IMR-90 (cell line): ENCODE measurements around the gene ERN1. TPM values are rescaled to one million over a fixed set of nuclear protein-coding genes. Genes with fewer than 3 reads are reported as not detected.

ENCODE experiments used
- ATAC-seq: fragments of 200-7000 bp; cut with Tn5 transposase; 2 replicates; pipeline ENCODE4 v1.9.1; 2020; ENCODE audit warnings: low read depth, mild to moderate bottlenecking, moderate library complexity
- BruUV-seq: library from RNA; stranded (reverse); fragments of 400-500 nt; replicated peaks from 2 replicates; lab custom pipeline; 2021; lab: Mats Ljungman, UMichigan
- CTCF ChIA-PET: fragments of 300-600 bp; formaldehyde crosslinking; extraction: SDS; loops from one replicate; lab custom pipeline; 2021; ENCODE audit warnings: antibody characterized with exemption; lab: Yijun Ruan, JAX
- POLR2A ChIA-PET: fragments of 300-600 bp; sonication (Branson Sonifier 250); formaldehyde crosslinking; loops from one replicate; lab custom pipeline; 2022; ENCODE audit warnings: antibody characterized with exemption; ENCODE audit not compliant: unreplicated experiment; lab: Charles Lee
- DNase-seq: peaks from one replicate; pipeline ENCODE4 v3.0.0; 2013
- H2AFZ ChIP-seq: replicated peaks from 2 replicates; pipeline ENCODE3; 2013; ENCODE audit warnings: low read length, mild to moderate bottlenecking; ENCODE audit not compliant: poor library complexity
- H2AK5ac ChIP-seq: 2 replicates; pipeline ENCODE4 v1.6.1; 2013; ENCODE audit warnings: low read depth, low read length, inconsistent platforms
- H2AK9ac ChIP-seq: replicated peaks from 2 replicates; pipeline ENCODE3; 2013; ENCODE audit warnings: mild to moderate bottlenecking, low read depth, low read length, moderate library complexity; ENCODE audit not compliant: poor library complexity
- H2BK120ac ChIP-seq: 2 replicates; pipeline ENCODE4 v1.6.1; 2013; ENCODE audit warnings: low read depth, low read length, inconsistent platforms
- H2BK15ac ChIP-seq: 3 replicates; pipeline ENCODE4 v1.6.1; 2013; ENCODE audit warnings: low read depth, low read length, inconsistent platforms
- H2BK20ac ChIP-seq: 2 replicates; pipeline ENCODE4 v1.6.1; 2013; ENCODE audit warnings: low read depth, mild to moderate bottlenecking, inconsistent platforms, low read length, moderate library complexity
- H2BK5ac ChIP-seq: 2 replicates; pipeline ENCODE4 v1.6.1; 2013; ENCODE audit warnings: mild to moderate bottlenecking, low read depth, low read length, inconsistent platforms; ENCODE audit not compliant: poor library complexity, severe bottlenecking
- H3K14ac ChIP-seq: replicated peaks from 2 replicates; pipeline ENCODE4 v1.6.1; 2013; ENCODE audit warnings: low read depth, low read length, inconsistent platforms
- H3K18ac ChIP-seq: 2 replicates; pipeline ENCODE4 v1.6.1; 2013; ENCODE audit warnings: low read depth, low read length, control low read depth
- H3K23ac ChIP-seq: 2 replicates; pipeline ENCODE4 v1.6.1; 2013; ENCODE audit warnings: low read depth, low read length, inconsistent platforms
- H3K27ac ChIP-seq: 2 replicates; pipeline ENCODE4 v1.5.1; 2013; ENCODE audit warnings: mild to moderate bottlenecking, control low read depth, low read length; ENCODE audit not compliant: insufficient read depth
- H3K27me3 ChIP-seq: 2 replicates; pipeline ENCODE4 v1.6.1; 2013; ENCODE audit warnings: low read length; ENCODE audit not compliant: control insufficient read depth, insufficient read depth
- H3K36me3 ChIP-seq: 2 replicates; pipeline ENCODE4 v1.6.1; 2013; ENCODE audit warnings: low read length, mixed read lengths; ENCODE audit not compliant: control insufficient read depth, insufficient read depth
- H3K4ac ChIP-seq: 2 replicates; pipeline ENCODE4 v1.6.1; 2013; ENCODE audit warnings: low read depth, low read length, inconsistent platforms
- H3K4me1 ChIP-seq: 2 replicates; pipeline ENCODE4 v1.6.1; 2013; ENCODE audit warnings: low read length, mixed read lengths; ENCODE audit not compliant: control insufficient read depth, insufficient read depth
- H3K4me2 ChIP-seq: 2 replicates; pipeline ENCODE4 v1.6.1; 2013; ENCODE audit warnings: low read depth, mild to moderate bottlenecking, control low read depth, low read length, moderate library complexity
- H3K4me3 ChIP-seq: 2 replicates; pipeline ENCODE4 v1.5.1; 2013; ENCODE audit warnings: low read depth, mild to moderate bottlenecking, control low read depth, low read length, moderate library complexity; ENCODE audit not compliant: insufficient read depth
- H3K56ac ChIP-seq: 2 replicates; pipeline ENCODE4 v1.6.1; 2013; ENCODE audit warnings: low read length, inconsistent platforms; ENCODE audit not compliant: insufficient read depth; ENCODE audit errors: extremely low read depth
- H3K79me1 ChIP-seq, 2 experiments: 2 replicates each; pipeline ENCODE4 v1.6.1; 2013; ENCODE audit warnings: low read length in 2 of 2, inconsistent platforms in 1 of 2, low read depth in 1 of 2
- H3K9ac ChIP-seq: 2 replicates; pipeline ENCODE4 v1.6.1; 2013; ENCODE audit warnings: low read depth, low read length, control low read depth
- H3K9me1 ChIP-seq: 2 replicates; pipeline ENCODE4 v1.6.1; 2013; ENCODE audit warnings: low read length, inconsistent platforms; ENCODE audit not compliant: insufficient read depth
- H3K9me3 ChIP-seq: 2 replicates; pipeline ENCODE4 v1.6.1; 2013; ENCODE audit warnings: low read length; ENCODE audit not compliant: control insufficient read depth, insufficient read depth
- H4K20me1 ChIP-seq: 2 replicates; pipeline ENCODE4 v1.6.1; 2013; ENCODE audit warnings: low read length, inconsistent platforms; ENCODE audit not compliant: insufficient read depth
- H4K5ac ChIP-seq: 2 replicates; pipeline ENCODE4 v1.6.1; 2013; ENCODE audit warnings: mild to moderate bottlenecking, low read depth, low read length, control low read depth
- H4K8ac ChIP-seq, 2 experiments: 2 replicates each; pipeline ENCODE4 v1.6.1; 2013; ENCODE audit warnings: low read depth in 2 of 2, low read length in 2 of 2, control low read depth in 1 of 2, inconsistent platforms in 1 of 2
- H4K91ac ChIP-seq: 2 replicates; pipeline ENCODE4 v1.6.1; 2013; ENCODE audit warnings: low read depth, low read length, inconsistent platforms; ENCODE audit not compliant: insufficient read depth
- CEBPB ChIP-seq: IDR thresholded peaks from 2 replicates; pipeline ENCODE4 v1.6.1; 2012; ENCODE audit warnings: low read depth, low read length, improper control_type of control experiment
- POLR2A ChIP-seq: IDR thresholded peaks from 2 replicates; pipeline ENCODE4 v1.6.1; 2012; ENCODE audit warnings: mild to moderate bottlenecking, low read depth, low read length
- RCOR1 ChIP-seq: IDR thresholded peaks from 2 replicates; pipeline ENCODE4 v1.6.1; 2012; ENCODE audit warnings: mild to moderate bottlenecking, low read length, improper control_type of control experiment; ENCODE audit not compliant: insufficient replicate concordance
- SMC3 ChIP-seq: fragments of 150-350 bp; IDR thresholded peaks from 2 replicates; pipeline ENCODE4 v1.6.1; 2016; ENCODE audit warnings: low read depth, mild to moderate bottlenecking, antibody characterized with exemption, low read length, moderate library complexity
- WGBS, 2 experiments: methylation state at CpG; one replicate each; pipeline versions ENCODE4 v1.1.5 to v1.1.7; 2013; ENCODE audit warnings: missing lambda C conversion rate in 2 of 2; ENCODE audit not compliant: insufficient read length in 1 of 2; ENCODE audit errors: extremely low coverage in 2 of 2; 5-methylcytosine and 5-hydroxymethylcytosine counted together
- dilution Hi-C: fragments of 300-500 bp; cut with HindIII; formaldehyde crosslinking; loops from one replicate; pipeline ENCODE4 v1.14.3; 2018; ENCODE audit warnings: low sequenced_read_pairs; ENCODE audit not compliant: unreplicated experiment
- in situ Hi-C: fragments of 300-500 bp; cut with MboI; formaldehyde crosslinking; loops from 3 replicates; pipeline ENCODE4 v1.14.3; 2019; ENCODE audit warnings: low sequenced_read_pairs, inconsistent platforms, mixed read lengths
- intact Hi-C: fragments of 100-400 bp; cut with micrococcal nuclease; formaldehyde crosslinking; loops from 2 replicates; pipeline ENCODE4 v1.10.0; 2022
- microRNA-seq, 2 experiments: library from miRNA; stranded (forward) in 1 of 2; unstranded in 1 of 2; fragments of 10-50 nt in 1 of 2; fragments of <30 nt in 1 of 2; gene quantifications in 1 of 2; microRNA quantifications in 1 of 2; one replicate each; pipeline versions ENCODE3 to v1.1.0; 2013 to 2020; ENCODE audit not compliant: insufficient read depth in 1 of 2, insufficient read length in 1 of 2, unreplicated experiment in 1 of 2
- polyA plus RNA-seq, 3 experiments: library from polyadenylated mRNA; depleted of rRNA; stranded (reverse); fragments of >200 nt; gene quantifications; 2 replicates each; pipeline ENCODE4 v1.2.3, GENCODE V29; 2012; ENCODE audit warnings: low replicate concordance in 1 of 3
- small RNA-seq, 5 experiments: library from RNA; depleted of rRNA; stranded (forward); fragments of <200 nt; gene quantifications; one replicate each; pipeline ENCODE3, GENCODE V24; 2012
- total RNA-seq: library from RNA; depleted of rRNA; stranded (reverse); fragments of >200 nt; gene quantifications from 2 replicates; pipeline ENCODE4 v1.2.3, GENCODE V29; 2012; rRNA removed
- TF ChIP-seq, protein P1 (sequence below): conservative IDR thresholded peaks from 2 replicates; pipeline ENCODE4 v1.5.1; 2012; ENCODE audit warnings: mild to moderate bottlenecking, low read depth, low read length, improper control_type of control experiment

The ERN1 gene
- total and polyA plus RNA-seq, 2 of the 4 experiments (the other 2 are of a cell fraction): 2.7 to 4.1 TPM

DNA sequence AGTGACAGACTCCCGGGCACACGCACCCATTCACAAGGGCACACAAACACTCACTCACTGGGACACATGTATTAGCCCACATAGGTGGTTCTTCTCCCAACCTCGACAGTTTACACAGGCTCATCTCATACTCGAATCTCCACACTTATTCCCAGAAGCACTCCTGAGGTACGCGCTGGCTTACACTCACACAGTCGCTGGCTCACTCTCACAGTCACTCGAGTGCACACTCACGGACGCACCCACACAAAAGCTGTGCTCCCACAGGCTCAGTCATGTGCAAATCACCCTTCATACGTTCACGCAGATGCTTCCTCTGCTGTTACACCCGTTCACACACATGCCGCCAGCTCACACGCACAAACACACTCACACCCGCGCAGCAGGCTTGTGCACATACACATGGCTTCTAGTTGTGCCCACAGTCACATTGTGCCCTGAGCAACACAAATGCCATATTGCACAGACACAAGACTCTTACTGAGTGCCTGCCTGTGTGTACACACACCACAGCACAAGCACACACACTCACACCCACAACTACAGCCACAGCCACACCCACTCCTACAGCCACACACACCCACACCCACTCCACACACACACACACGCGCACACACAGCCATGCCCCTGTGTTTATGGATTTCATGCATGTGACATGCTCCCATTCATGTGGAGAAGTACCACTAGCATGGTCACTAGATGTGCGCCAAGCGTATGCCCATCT lies 140.2 kb downstream of the ERN1 start:
- no peak for ATAC-seq

More for the DNA sequence above, 140.2 kb downstream of the ERN1 start:
- no peaks in the 10 kb centered on the region for H3K9me3 ChIP-seq
- no peaks in the 10 kb centered on the region for H4K20me1 ChIP-seq
- CTCF ChIA-PET: interaction anchor here (0.5 to 1.2 kb wide), 3 partner anchors 14 to 292 kb away, joined by 3 read pairs; no protein-coding TSS in a partner anchor
- peaks cover 5% of the 10 kb centered on the region; the same call in 1 of the 2 replicates for H3K9me1 ChIP-seq
- no peak overlapping the region for H3K4ac ChIP-seq
- no peak overlapping the region for H3K4me2 ChIP-seq
- H3K4me3 ChIP-seq: no peak overlapping the region
- no peak overlapping the region for H4K91ac ChIP-seq
- no peak overlapping the region for H2BK15ac ChIP-seq
- peaks cover 43% of the 10 kb centered on the region for H3K27me3 ChIP-seq
- intact Hi-C loops (loop anchor here (1.0 kb wide), 1 partner anchor 70 kb away; no protein-coding TSS in a partner anchor), dilution Hi-C loops (no loop called here), in situ Hi-C loops (no loop called here)
- H2AK9ac ChIP-seq: no peak overlapping the region
- no peaks in the 10 kb centered on the region for H3K79me1 ChIP-seq
- no peak overlapping the region for H3K27ac ChIP-seq
- H4K5ac ChIP-seq: no peak overlapping the region
- H3K4me1 ChIP-seq: peaks cover 7% of the 10 kb centered on the region; the same call in 1 of the 2 replicates
- no peak overlapping the region for H3K56ac ChIP-seq
- TF ChIP-seq, protein P1, sequence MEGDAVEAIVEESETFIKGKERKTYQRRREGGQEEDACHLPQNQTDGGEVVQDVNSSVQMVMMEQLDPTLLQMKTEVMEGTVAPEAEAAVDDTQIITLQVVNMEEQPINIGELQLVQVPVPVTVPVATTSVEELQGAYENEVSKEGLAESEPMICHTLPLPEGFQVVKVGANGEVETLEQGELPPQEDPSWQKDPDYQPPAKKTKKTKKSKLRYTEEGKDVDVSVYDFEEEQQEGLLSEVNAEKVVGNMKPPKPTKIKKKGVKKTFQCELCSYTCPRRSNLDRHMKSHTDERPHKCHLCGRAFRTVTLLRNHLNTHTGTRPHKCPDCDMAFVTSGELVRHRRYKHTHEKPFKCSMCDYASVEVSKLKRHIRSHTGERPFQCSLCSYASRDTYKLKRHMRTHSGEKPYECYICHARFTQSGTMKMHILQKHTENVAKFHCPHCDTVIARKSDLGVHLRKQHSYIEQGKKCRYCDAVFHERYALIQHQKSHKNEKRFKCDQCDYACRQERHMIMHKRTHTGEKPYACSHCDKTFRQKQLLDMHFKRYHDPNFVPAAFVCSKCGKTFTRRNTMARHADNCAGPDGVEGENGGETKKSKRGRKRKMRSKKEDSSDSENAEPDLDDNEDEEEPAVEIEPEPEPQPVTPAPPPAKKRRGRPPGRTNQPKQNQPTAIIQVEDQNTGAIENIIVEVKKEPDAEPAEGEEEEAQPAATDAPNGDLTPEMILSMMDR: no peak
- no peak for TF ChIP-seq RCOR1
- no peak for TF ChIP-seq POLR2A
- TF ChIP-seq CEBPB: no peak
- no peak for TF ChIP-seq SMC3
- no peak overlapping the region; the same call in 1 of the 2 replicates for H2AK5ac ChIP-seq
- no peaks in the 10 kb centered on the region for H3K36me3 ChIP-seq
- H4K8ac ChIP-seq: no peak overlapping the region
- H3K23ac ChIP-seq: no peak overlapping the region
- WGBS, 2 experiments: 92% methylated on average over 18 of the region's 21 CpGs; no CpG with 5 or more reads in 1 of the 2 experiments
- no peak overlapping the region for H2BK120ac ChIP-seq
- no peak overlapping the region for H3K9ac ChIP-seq
- H2BK5ac ChIP-seq: no peak overlapping the region
- no peak overlapping the region for H3K18ac ChIP-seq
- H3K14ac ChIP-seq: no peak overlapping the region
- peak overlapping the region; percentile 63 for H2AFZ ChIP-seq
- POLR2A ChIA-PET: no interaction called here
- BruUV-seq: no TSS peak
- H2BK20ac ChIP-seq: no peak overlapping the region
- DNase-seq: no peak

Small RNAs within 50 kb of the gene (microRNA-seq; reads per million reads assigned to microRNA genes)
- 6,094 reads per million, percentile 97 among the genes with 10 or more reads in this experiment for gene SNORD104 (ENCODE audit: insufficient read depth, insufficient read length)

Small RNAs within 50 kb of the gene (small RNA-seq; reads per million reads assigned to genes)
- 50.5 to 2,849 (median 353) reads per million in 5 experiments for gene SNORD104

Other genes with a start within 250 kb of the ERN1 start
- not detected in 2 replicates for gene GH2, start 248.2 kb downstream of the ERN1 start, total RNA-seq
- gene GH2, start 248.2 kb downstream of the ERN1 start, polyA plus RNA-seq (2012; rRNA removed): not detected in 2 replicates
- not detected in 2 replicates for gene CSH1, start 233.6 kb downstream of the ERN1 start, total RNA-seq
- gene CSH1, start 233.6 kb downstream of the ERN1 start, polyA plus RNA-seq (2012; rRNA removed): not detected in 2 replicates
- not detected in 2 replicates for gene CSHL1, start 218.9 kb downstream of the ERN1 start, total RNA-seq
- not detected in 2 replicates for gene CSHL1, start 218.9 kb downstream of the ERN1 start, polyA plus RNA-seq (2012; rRNA removed)
- gene GH1, start 211.3 kb downstream of the ERN1 start, total RNA-seq: not detected in 2 replicates
- gene GH1, start 211.3 kb downstream of the ERN1 start, polyA plus RNA-seq (2012; rRNA removed): not detected in 2 replicates
- not detected in 2 replicates for gene CD79B, start 197.8 kb downstream of the ERN1 start, total RNA-seq
- not detected in 2 replicates for gene CD79B, start 197.8 kb downstream of the ERN1 start, polyA plus RNA-seq (2012; rRNA removed)
- not detected in 2 replicates for gene SCN4A, start 157.2 kb downstream of the ERN1 start, total RNA-seq
- not detected in 2 replicates for gene SCN4A, start 157.2 kb downstream of the ERN1 start, polyA plus RNA-seq (2012; rRNA removed)
- gene PRR29, start 131.8 kb downstream of the ERN1 start, total RNA-seq: under 0.01 TPM in 1 of 2 replicates, not detected in the other
- gene PRR29, start 131.8 kb downstream of the ERN1 start, polyA plus RNA-seq (2012; rRNA removed): 0.11 and 0.17 TPM in 2 replicates
- 0.28 TPM in 1 of 2 replicates, not detected in the other for gene ICAM2, start 109.5 kb downstream of the ERN1 start, total RNA-seq
- gene ICAM2, start 109.5 kb downstream of the ERN1 start, polyA plus RNA-seq (2012; rRNA removed): 0.12 and 0.17 TPM in 2 replicates
- 21.9 and 24.4 TPM in 2 replicates for gene TEX2, start 133.1 kb upstream of the ERN1 start, total RNA-seq
- 17.1 and 18.2 TPM in 2 replicates for gene TEX2, start 133.1 kb upstream of the ERN1 start, polyA plus RNA-seq (2012; rRNA removed)